HepG2 (cell line): ENCODE data around the gene OTUD4. TPM values are rescaled to one million over a fixed set of nuclear protein-coding genes. Genes with fewer than 3 reads are reported as not detected.

Experiments used
- EED ChIP-seq: sonication (generic); formaldehyde crosslinking; IDR thresholded peaks from 2 replicates; pipeline ENCODE4 v1.5.0; 2020; ENCODE audit warnings: mild to moderate bottlenecking, missing genetic modification reagents
- FOXO1 ChIP-seq: sonication (generic); formaldehyde crosslinking; IDR thresholded peaks from 2 replicates; pipeline ENCODE4 v1.4.0; 2020; ENCODE audit warnings: missing genetic modification reagents
- FOXP1 ChIP-seq, 2 experiments: fragments of 450-650 bp in 1 of 2; IDR thresholded peaks; 2 replicates each; pipeline ENCODE4 v1.6.1; 2017 to 2018; ENCODE audit warnings: antibody characterized with exemption in 1 of 2
- GABPB1 ChIP-seq: IDR thresholded peaks from 2 replicates; pipeline ENCODE4 v1.6.1; 2016; ENCODE audit warnings: mild to moderate bottlenecking, missing genetic modification reagents, moderate library complexity, missing compliant biosample characterization
- GATAD2A ChIP-seq: IDR thresholded peaks from 2 replicates; pipeline ENCODE4 v1.6.1; 2016
- GMEB2 ChIP-seq: IDR thresholded peaks from 2 replicates; pipeline ENCODE4 v1.6.1; 2016; ENCODE audit warnings: missing biosample characterization, missing genetic modification reagents, low read depth
- MLX ChIP-seq: IDR thresholded peaks from 2 replicates; pipeline ENCODE4 v1.6.1; 2016
- PHF20 ChIP-seq: sonication (generic); formaldehyde crosslinking; IDR thresholded peaks from 2 replicates; pipeline ENCODE4 v1.5.0; 2020; ENCODE audit warnings: mild to moderate bottlenecking, missing genetic modification reagents
- SALL2 ChIP-seq: sonication (generic); formaldehyde crosslinking; IDR thresholded peaks from 2 replicates; pipeline ENCODE4 v1.8.1; 2023; ENCODE audit warnings: mild to moderate bottlenecking, missing genetic modification reagents, inconsistent platforms
- SP1 ChIP-seq, 2 experiments: fragments of 450-650 bp in 1 of 2; sonication (generic) in 1 of 2; formaldehyde crosslinking in 1 of 2; IDR thresholded peaks; 2 replicates each; pipeline versions ENCODE4 v1.4.0 to v1.6.1; 2016 to 2020; ENCODE audit warnings: missing genetic modification reagents in 1 of 2
- UBTF ChIP-seq: sonication (generic); formaldehyde crosslinking; IDR thresholded peaks from 2 replicates; pipeline ENCODE4 v1.4.0; 2020; ENCODE audit warnings: mild to moderate bottlenecking, missing genetic modification reagents
- ZBTB7A ChIP-seq: sonication (generic); formaldehyde crosslinking; IDR thresholded peaks from 2 replicates; pipeline ENCODE4 v1.8.0; 2022; ENCODE audit warnings: mild to moderate bottlenecking, missing genetic modification reagents
- ZNF296 ChIP-seq: sonication (generic); formaldehyde crosslinking; conservative IDR thresholded peaks from 2 replicates; pipeline ENCODE4 v1.5.0; 2020; ENCODE audit warnings: mild to moderate bottlenecking, missing genetic modification reagents
- ZNF335 ChIP-seq: sonication (generic); formaldehyde crosslinking; IDR thresholded peaks from 2 replicates; pipeline ENCODE4 v1.4.0; 2020; ENCODE audit warnings: missing genetic modification reagents
- ZNF34 ChIP-seq: sonication (generic); formaldehyde crosslinking; IDR thresholded peaks from 2 replicates; pipeline ENCODE4 v1.4.0; 2020; ENCODE audit warnings: mild to moderate bottlenecking, missing genetic modification reagents, borderline replicate concordance
- ZNF350 ChIP-seq: sonication (generic); formaldehyde crosslinking; IDR thresholded peaks from 2 replicates; pipeline ENCODE4 v1.4.0; 2020; ENCODE audit warnings: mild to moderate bottlenecking, low read depth, missing genetic modification reagents, borderline replicate concordance
- ZNF678 ChIP-seq: sonication (generic); formaldehyde crosslinking; IDR thresholded peaks from 2 replicates; pipeline ENCODE4 v1.4.0; 2020; ENCODE audit warnings: mild to moderate bottlenecking, missing genetic modification reagents
- ZNF737 ChIP-seq: sonication (generic); formaldehyde crosslinking; IDR thresholded peaks from 2 replicates; pipeline ENCODE4 v1.5.0; 2020; ENCODE audit warnings: missing genetic modification reagents, mild to moderate bottlenecking, borderline replicate concordance
- polyA plus RNA-seq, 8 experiments: library from polyadenylated mRNA; depleted of rRNA in 3 of 8; stranded (reverse) in 7 of 8; unstranded in 1 of 8; fragments of >200 nt; fragmentation: Illumina TruSeq in 4 of 8; extraction: Trizol in 4 of 8; gene quantifications; 2 replicates each; pipeline versions ENCODE4 v1.2.1 to v1.2.3, GENCODE V29; 2011 to 2016; ENCODE audit warnings: low read depth in 4 of 8, missing spikeins in 1 of 8, mixed read lengths in 1 of 8; ENCODE audit not compliant: insufficient read depth in 1 of 8
- total RNA-seq, 5 experiments: library from RNA; depleted of rRNA; stranded (reverse); fragments of >200 nt; fragmentation: Illumina TruSeq; extraction: Trizol; gene quantifications; 2 replicates each; pipeline ENCODE4 v1.2.3, GENCODE V29; 2016; ENCODE audit warnings: low read depth in 1 of 5
- TF ChIP-seq, protein P1 (sequence below): sonication (generic); formaldehyde crosslinking; IDR thresholded peaks from 2 replicates; pipeline ENCODE4 v1.8.0; 2022; ENCODE audit warnings: mild to moderate bottlenecking, missing genetic modification reagents; ENCODE audit not compliant: insufficient replicate concordance

Gene OTUD4
- total and polyA plus RNA-seq, 2 of the 13 experiments (the other 11 are each of a cell fraction or from before 2014, with no cell fraction given): 16.1 to 18.0 TPM

DNA sequence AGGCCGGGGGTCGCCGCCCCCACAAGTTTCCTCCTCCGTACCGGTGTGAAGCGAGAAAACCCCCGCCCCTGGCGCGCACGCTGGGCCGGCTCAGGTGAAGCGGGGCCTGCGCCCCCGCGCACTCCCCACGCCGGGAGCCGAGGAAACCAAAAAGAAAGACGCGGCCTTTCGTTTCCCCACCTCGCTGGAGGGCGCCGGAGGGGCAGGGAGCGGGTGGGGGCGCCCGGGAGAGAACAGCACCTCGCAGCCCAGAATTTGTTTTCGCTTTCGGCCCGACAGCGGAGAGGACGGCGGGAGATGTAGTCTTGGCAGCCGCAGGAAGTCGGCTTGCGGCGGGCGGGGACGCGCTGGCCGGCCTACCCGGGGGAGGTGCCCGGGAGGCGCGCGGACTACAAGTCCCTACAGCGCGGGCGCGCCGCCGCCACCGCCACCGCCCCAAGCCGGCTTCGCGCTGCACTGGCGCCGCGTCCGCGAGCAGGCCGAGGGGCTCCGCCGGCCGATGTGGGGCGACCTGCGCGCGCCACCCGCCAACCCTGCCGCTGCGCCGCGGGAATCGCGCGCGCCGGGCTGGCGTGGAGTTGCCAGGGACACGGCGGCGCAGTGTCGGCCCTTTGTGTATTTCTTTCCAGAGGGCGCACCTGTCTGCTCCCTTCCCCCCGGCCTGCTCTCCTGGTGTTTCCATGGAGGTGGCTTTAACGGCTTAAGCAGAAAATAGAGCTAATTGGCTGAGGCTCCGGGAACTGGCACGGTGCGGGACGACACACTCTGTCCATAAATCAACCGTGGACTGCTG is at the start of gene OTUD4 (continued):
- TF ChIP-seq UBTF (CRISPR knock-in tag) (peak; percentile 63), ZNF34 (CRISPR knock-in tag) (no peak), SP1 (IDR thresholded peaks at IDR 0.05) (no peak), SP1 (CRISPR knock-in tag; IDR thresholded peaks at IDR 0.05) (peak; percentile 27; the same call in 1 of the 2 replicates), ZNF678 (no peak), GMEB2 (CRISPR knock-in tag) (peak; percentile 74), EED (no peak), FOXP1 (IDR thresholded peaks at IDR 0.05) (no peak), FOXP1 (CRISPR knock-in tag; IDR thresholded peaks at IDR 0.05) (0 out of 2 replicates have a peak, but pooled peaks have one; percentile 10), FOXO1 (CRISPR knock-in tag) (peak; percentile 48; the same call in 1 of the 2 replicates), PHF20 (CRISPR knock-in tag) (peak; percentile 34; the same call in 1 of the 2 replicates), ZNF737 (CRISPR knock-in tag) (no peak), ZNF296 (no peak), GABPB1 (CRISPR knock-in tag) (peak; percentile 93), ZNF335 (no peak), SALL2 (CRISPR knock-in tag) (peak; percentile 23; the same call in 1 of the 2 replicates), ZNF350 (CRISPR knock-in tag) (peak; percentile 31; the same call in 1 of the 2 replicates), MLX (no peak), GATAD2A (0 out of 2 replicates have a peak, but pooled peaks have one; percentile 12), ZBTB7A (CRISPR knock-in tag) (no peak)
- TF ChIP-seq, protein P1, sequence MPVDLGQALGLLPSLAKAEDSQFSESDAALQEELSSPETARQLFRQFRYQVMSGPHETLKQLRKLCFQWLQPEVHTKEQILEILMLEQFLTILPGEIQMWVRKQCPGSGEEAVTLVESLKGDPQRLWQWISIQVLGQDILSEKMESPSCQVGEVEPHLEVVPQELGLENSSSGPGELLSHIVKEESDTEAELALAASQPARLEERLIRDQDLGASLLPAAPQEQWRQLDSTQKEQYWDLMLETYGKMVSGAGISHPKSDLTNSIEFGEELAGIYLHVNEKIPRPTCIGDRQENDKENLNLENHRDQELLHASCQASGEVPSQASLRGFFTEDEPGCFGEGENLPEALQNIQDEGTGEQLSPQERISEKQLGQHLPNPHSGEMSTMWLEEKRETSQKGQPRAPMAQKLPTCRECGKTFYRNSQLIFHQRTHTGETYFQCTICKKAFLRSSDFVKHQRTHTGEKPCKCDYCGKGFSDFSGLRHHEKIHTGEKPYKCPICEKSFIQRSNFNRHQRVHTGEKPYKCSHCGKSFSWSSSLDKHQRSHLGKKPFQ (CRISPR knock-in tag): peak; percentile 44
